CD4-positive, alpha-beta memory T cell (primary cell): ENCODE data around the gene SLC38A9. TPM values are rescaled to one million over a fixed set of nuclear protein-coding genes. Genes with fewer than 3 reads are reported as not detected.
"Not testable (repeated sequence)": the region's sequence is repeated elsewhere in the genome, so short reads cannot be mapped to it uniquely, and the experiment has no call there.

Source experiments
- CTCF ChIA-PET: fragments of 350-600 bp; sonication (Branson Sonifier 250); formaldehyde crosslinking; loops from one replicate; lab custom pipeline; 2021; ENCODE audit warnings: inconsistent platforms; ENCODE audit not compliant: partially characterized antibody; lab: Charles Lee
- POLR2A ChIA-PET: fragments of 350-600 bp; sonication (Branson Sonifier 250); formaldehyde crosslinking; loops from one replicate; lab custom pipeline; 2021; ENCODE audit not compliant: partially characterized antibody; lab: Charles Lee
- DNase-seq, 5 donors: peaks; one replicate each; pipeline versions ENCODE4 v3.0.0 to v3.0.0-alpha.2; 2020 to 2022; ENCODE audit warnings: mixed read lengths in 1 of 5
- H3K27ac ChIP-seq: one replicate; pipeline ENCODE4 v1.7.0; 2013; ENCODE audit warnings: low read depth, low read length
- H3K27me3 ChIP-seq: 2 replicates; pipeline ENCODE4 v1.7.0; 2013; ENCODE audit warnings: mild to moderate bottlenecking, low read length, moderate library complexity; ENCODE audit not compliant: insufficient read depth
- H3K36me3 ChIP-seq: 2 replicates; pipeline ENCODE4 v1.7.0; 2013; ENCODE audit warnings: mild to moderate bottlenecking, low read length, moderate library complexity; ENCODE audit not compliant: insufficient read depth
- H3K4me1 ChIP-seq: 2 replicates; pipeline ENCODE4 v1.7.0; 2013; ENCODE audit warnings: mild to moderate bottlenecking, low read length, moderate library complexity; ENCODE audit not compliant: insufficient read depth
- H3K4me3 ChIP-seq, 2 donors: one replicate each; pipeline ENCODE4 v1.7.0; 2013; ENCODE audit warnings: low read length in 2 of 2, mild to moderate bottlenecking in 1 of 2
- H3K9me3 ChIP-seq, 2 donors: one replicate each; pipeline ENCODE4 v1.7.0; 2013; ENCODE audit warnings: low read length in 2 of 2, control low read depth in 1 of 2; ENCODE audit not compliant: control insufficient read depth in 1 of 2
- H3K27ac Mint-ChIP-seq, 7 donors: one replicate each; pipeline ENCODE4 v1.8.0; 2020 to 2021; ENCODE audit warnings: mixed read lengths in 7 of 7, mild to moderate bottlenecking in 6 of 7, inconsistent platforms in 3 of 7, moderate library complexity in 3 of 7
- H3K27me3 Mint-ChIP-seq, 2 donors: one replicate each; pipeline ENCODE4 v1.8.0; 2020 to 2021; ENCODE audit warnings: mixed read lengths in 2 of 2
- H3K36me3 Mint-ChIP-seq, 2 donors: one replicate each; pipeline ENCODE4 v1.8.0; 2020 to 2021; ENCODE audit warnings: mixed read lengths in 2 of 2, inconsistent platforms in 1 of 2, mild to moderate bottlenecking in 1 of 2
- H3K4me1 Mint-ChIP-seq, 4 donors: one replicate each; pipeline ENCODE4 v1.8.0; 2020 to 2021; ENCODE audit warnings: mixed read lengths in 4 of 4, mild to moderate bottlenecking in 1 of 4
- H3K4me3 Mint-ChIP-seq, 8 donors: one replicate each; pipeline ENCODE4 v1.8.0; 2020 to 2021; ENCODE audit warnings: mixed read lengths in 8 of 8, mild to moderate bottlenecking in 7 of 8, moderate library complexity in 6 of 8, inconsistent platforms in 3 of 8
- H3K9me3 Mint-ChIP-seq, 8 donors: one replicate each; pipeline ENCODE4 v1.8.0; 2020 to 2021; ENCODE audit warnings: mixed read lengths in 8 of 8, mild to moderate bottlenecking in 5 of 8, inconsistent platforms in 3 of 8, moderate library complexity in 1 of 8
- intact Hi-C: fragments of 100-400 bp; cut with micrococcal nuclease; formaldehyde crosslinking; loops from one replicate; pipeline ENCODE4 v1.15.1; 2023
- polyA plus RNA-seq, 2 donors: library from polyadenylated mRNA; unstranded; fragments of 300-500 nt; fragmentation: Illumina TruSeq; gene quantifications; one replicate each; pipeline ENCODE4 v1.2.3, GENCODE V29; 2021
- total RNA-seq, 2 experiments: library from RNA; stranded (reverse); gene quantifications; one replicate each; pipeline ENCODE4 v1.2.3, GENCODE V29; 2021

The SLC38A9 gene
- total and polyA plus RNA-seq, 4 experiments from 2014 or later = 7.0 to 28.2 (median 22.0) TPM

GRCh38 chr5:55720188-55720703 lies 8.1 kb upstream of the SLC38A9 start:
- no peaks in the 10 kb centered on the region for H3K9me3 ChIP-seq
- H3K4me3 Mint-ChIP-seq = no peak overlapping the region
- no peaks in the 10 kb centered on the region for H3K4me1 Mint-ChIP-seq
- H3K27ac Mint-ChIP-seq = no peak overlapping the region
- H3K9me3 Mint-ChIP-seq = peaks cover 0 to 16% (median 3%) of the 10 kb centered on the region in 8 donors
- POLR2A ChIA-PET = no interaction called here
- H3K4me1 ChIP-seq = no peaks in the 10 kb centered on the region
- no peak for DNase-seq
- H3K4me3 ChIP-seq = no peak overlapping the region
- no peaks in the 10 kb centered on the region for H3K36me3 ChIP-seq
- CTCF ChIA-PET = interaction anchor here (0.7 kb wide), 1 partner anchor 227 kb away, joined by 3 read pairs; no protein-coding TSS in a partner anchor
- H3K27me3 Mint-ChIP-seq = peaks cover 3 to 5% of the 10 kb centered on the region in 2 donors
- H3K27me3 ChIP-seq = no peaks in the 10 kb centered on the region
- no peak overlapping the region for H3K27ac ChIP-seq
- H3K36me3 Mint-ChIP-seq = peaks cover 0 to 2% of the 10 kb centered on the region in 2 donors
- intact Hi-C loops = no loop called here

GRCh38 chr5:55719026-55719425 lies 6.9 kb upstream of the SLC38A9 start:
- H3K27me3 ChIP-seq, intact Hi-C loops, H3K4me3 ChIP-seq, H3K27me3 Mint-ChIP-seq, DNase-seq, H3K27ac Mint-ChIP-seq, POLR2A ChIA-PET, H3K36me3 ChIP-seq, H3K27ac ChIP-seq, H3K9me3 ChIP-seq, H3K4me1 Mint-ChIP-seq, H3K36me3 Mint-ChIP-seq, CTCF ChIA-PET, H3K4me1 ChIP-seq, H3K4me3 Mint-ChIP-seq: not testable (repeated sequence)
- peaks cover 0 to 16% (median 4%) of the 10 kb centered on the region in 8 donors for H3K9me3 Mint-ChIP-seq

- no peak for DNase-seq
- no peak overlapping the region for H3K4me3 Mint-ChIP-seq
- no peaks in the 10 kb centered on the region for H3K9me3 ChIP-seq
- no peaks in the 10 kb centered on the region for H3K27me3 ChIP-seq
- no peak overlapping the region for H3K4me3 ChIP-seq
- intact Hi-C loops = no loop called here
- ChIA-PET CTCF (interaction anchor here (1.2 kb wide), 1 partner anchor 1504 kb away, joined by 3 read pairs; no protein-coding TSS in a partner anchor), POLR2A (no interaction called here)
- peaks cover 8 to 20% (median 14%) of the 10 kb centered on the region in 4 donors for H3K4me1 Mint-ChIP-seq
- H3K9me3 Mint-ChIP-seq = peaks cover 0 to 16% (median 3%) of the 10 kb centered on the region in 8 donors
- no peak overlapping the region for H3K27ac Mint-ChIP-seq
- peaks cover 14% of the 10 kb centered on the region for H3K4me1 ChIP-seq
- H3K36me3 Mint-ChIP-seq = peaks cover 0 to 10% of the 10 kb centered on the region in 2 donors
- H3K27ac ChIP-seq = no peak overlapping the region
- H3K36me3 ChIP-seq = no peaks in the 10 kb centered on the region
- H3K27me3 Mint-ChIP-seq = peaks cover 3 to 5% of the 10 kb centered on the region in 2 donors
These were observed 3.5 kb upstream of the SLC38A9 start for GRCh38 chr5:55715519-55716078.

- CTCF ChIA-PET = interaction anchor here (1.6 kb wide), 1 partner anchor 23 kb away, joined by 6 read pairs; no protein-coding TSS in a partner anchor
- Mint-ChIP-seq H3K36me3 (peaks cover 0 to 10% of the 10 kb centered on the region in 2 donors), H3K9me3 (peaks cover 0 to 16% (median 3%) of the 10 kb centered on the region in 8 donors), H3K4me3 (no peak overlapping the region), H3K27ac (no peak overlapping the region), H3K27me3 (peaks cover 1 to 5% of the 10 kb centered on the region in 2 donors), H3K4me1 (peaks cover 8 to 20% (median 14%) of the 10 kb centered on the region in 4 donors)
- intact Hi-C loops = loop anchor here (5.0 kb wide), 1 partner anchor 542 kb away; the partner anchor contains the start of gene CDC20B
- Histone ChIP-seq H3K4me1 (peaks cover 14% of the 10 kb centered on the region), H3K27me3 (no peaks in the 10 kb centered on the region), H3K36me3 (no peaks in the 10 kb centered on the region), H3K4me3 (no peak overlapping the region), H3K27ac (no peak overlapping the region), H3K9me3 (no peaks in the 10 kb centered on the region)
- no peak for DNase-seq
- POLR2A ChIA-PET = no interaction called here
These were observed 2.6 kb upstream of the SLC38A9 start for GRCh38 chr5:55714749-55715148.

GRCh38 chr5:55714339-55714738 lies 2.2 kb upstream of the SLC38A9 start:
- no peak overlapping the region for H3K27ac Mint-ChIP-seq
- peaks cover 0 to 10% of the 10 kb centered on the region in 2 donors for H3K36me3 Mint-ChIP-seq
- H3K27ac ChIP-seq = no peak overlapping the region
- CTCF ChIA-PET = interaction anchor here (1.6 kb wide), 1 partner anchor 22 kb away, joined by 6 read pairs; no protein-coding TSS in a partner anchor
- DNase-seq = no peak
- H3K4me1 ChIP-seq = peaks cover 14% of the 10 kb centered on the region
- peaks cover 8 to 20% (median 14%) of the 10 kb centered on the region in 4 donors for H3K4me1 Mint-ChIP-seq
- H3K9me3 Mint-ChIP-seq = peaks cover 0 to 16% (median 3%) of the 10 kb centered on the region in 8 donors
- peaks cover 1 to 5% of the 10 kb centered on the region in 2 donors for H3K27me3 Mint-ChIP-seq
- no peak overlapping the region for H3K4me3 Mint-ChIP-seq
- H3K9me3 ChIP-seq = no peaks in the 10 kb centered on the region
- H3K36me3 ChIP-seq = no peaks in the 10 kb centered on the region
- no peaks in the 10 kb centered on the region for H3K27me3 ChIP-seq
- POLR2A ChIA-PET = no interaction called here
- intact Hi-C loops = loop anchor here (5.0 kb wide), 1 partner anchor 542 kb away; the partner anchor contains the start of gene CDC20B
- H3K4me3 ChIP-seq = no peak overlapping the region

GRCh38 chr5:55713871-55714270 lies 1.7 kb upstream of the SLC38A9 start:
- Histone ChIP-seq H3K4me1 (peaks cover 14% of the 10 kb centered on the region), H3K27ac (no peak overlapping the region), H3K27me3 (no peaks in the 10 kb centered on the region), H3K9me3 (no peaks in the 10 kb centered on the region), H3K4me3 (no peak overlapping the region), H3K36me3 (no peaks in the 10 kb centered on the region)
- ChIA-PET POLR2A (no interaction called here), CTCF (interaction anchor here (1.6 kb wide), 1 partner anchor 22 kb away, joined by 6 read pairs; no protein-coding TSS in a partner anchor)
- Mint-ChIP-seq H3K27me3 (peaks cover 0 to 3% of the 10 kb centered on the region in 2 donors), H3K4me3 (peak overlapping the region in 3 of 8 donors; percentile 14 to 60 (median 39)), H3K9me3 (peaks cover 0 to 12% (median 2%) of the 10 kb centered on the region in 8 donors), H3K27ac (no peak overlapping the region), H3K4me1 (peaks cover 11 to 24% (median 17%) of the 10 kb centered on the region in 4 donors), H3K36me3 (peaks cover 3 to 13% of the 10 kb centered on the region in 2 donors)
- intact Hi-C loops = loop anchor here (2.0 to 5.0 kb wide), 2 partner anchors 179 to 542 kb away; partner anchors contain the start of genes CDC20B and PLPP1
- DNase-seq = no peak

- Mint-ChIP-seq H3K27me3 (no peaks in the 10 kb centered on the region), H3K36me3 (peaks cover 14 to 18% of the 10 kb centered on the region in 2 donors), H3K4me3 (peak overlapping the region; percentile 99 to 100 (median 99)), H3K9me3 (peaks cover 0 to 2% (median 0%) of the 10 kb centered on the region in 8 donors), H3K27ac (peak overlapping the region; percentile 89 to 97 (median 96)), H3K4me1 (peaks cover 16 to 33% (median 21%) of the 10 kb centered on the region in 4 donors)
- ChIA-PET POLR2A (no interaction called here), CTCF (no interaction called here)
- intact Hi-C loops = loop anchor here (2.0 to 5.0 kb wide), 2 partner anchors 177 to 539 kb away; partner anchors contain the start of genes CDC20B and PLPP1
- no peaks in the 10 kb centered on the region for H3K9me3 ChIP-seq
- H3K27me3 ChIP-seq = no peaks in the 10 kb centered on the region
- peak overlapping the region; percentile 78 for H3K27ac ChIP-seq
- H3K36me3 ChIP-seq = no peaks in the 10 kb centered on the region
- peaks cover 14% of the 10 kb centered on the region for H3K4me1 ChIP-seq
- peak in 1 of 5 donors; percentile 43 for DNase-seq
- peak overlapping the region; percentile 83 to 89 for H3K4me3 ChIP-seq
These were observed 559 bp downstream of the SLC38A9 start for GRCh38 chr5:55711507-55712022.
